ENCODE results near the gene CKM.

The CKM gene

GRCh38 chr19:45264781-45265317 lies 57.8 kb downstream of the CKM start:
- DNase-seq, result no peak

GRCh38 chr19:45263013-45263412 lies 59.7 kb downstream of the CKM start:
- in situ Hi-C loops (cut with MboI; ENCODE audit: low pct_unique_long_range_greater_than_20kb, low sequenced_read_pairs), result no loop called here
- no peak for DNase-seq

More at GRCh38 chr19:45264781-45265317, 57.8 kb downstream of the CKM start:
- in situ Hi-C loops (cut with MboI; ENCODE audit: low pct_unique_long_range_greater_than_20kb, low sequenced_read_pairs), result no loop called here

- DNase-seq, result no peak
- in situ Hi-C loops (cut with MboI; ENCODE audit: low pct_unique_long_range_greater_than_20kb, low sequenced_read_pairs), result no loop called here
These were observed 60.1 kb downstream of the CKM start for GRCh38 chr19:45262570-45262969.

GRCh38 chr19:45258862-45259261 lies 63.8 kb downstream of the CKM start:
- in situ Hi-C loops (cut with MboI; ENCODE audit: low pct_unique_long_range_greater_than_20kb, low sequenced_read_pairs), result no loop called here
- DNase-seq, result no peak

GRCh38 chr19:45256836-45257235 lies 65.8 kb downstream of the CKM start:
- DNase-seq, result no peak
- in situ Hi-C loops (cut with MboI; ENCODE audit: low pct_unique_long_range_greater_than_20kb, low sequenced_read_pairs), result no loop called here

All from KBM-7 (cell line).